ENCODE measurements around the gene ANO10.

ANO10 gene

GRCh38 chr3:43343185-43343584 is 278.6 kb downstream of the ANO10 start:
- no peak for DNase-seq

GRCh38 chr3:43341788-43342187 is 280.0 kb downstream of the ANO10 start:
- DNase-seq = no peak

- DNase-seq = no peak
These were observed 281.4 kb downstream of the ANO10 start for GRCh38 chr3:43340403-43340802.

- no peak for DNase-seq
These were observed 283.5 kb downstream of the ANO10 start for GRCh38 chr3:43338295-43338694.

- no peak for DNase-seq
These were observed 286.0 kb downstream of the ANO10 start for GRCh38 chr3:43335799-43336198.

GRCh38 chr3:43334976-43335375 is 286.8 kb downstream of the ANO10 start:
- DNase-seq = no peak

- no peak for DNase-seq
These were observed 290.4 kb downstream of the ANO10 start for GRCh38 chr3:43331381-43331780.

- no peak for DNase-seq
These were observed 290.8 kb downstream of the ANO10 start for GRCh38 chr3:43330981-43331380.

GRCh38 chr3:43328653-43329052 is 293.2 kb downstream of the ANO10 start:
- no peak for DNase-seq

GRCh38 chr3:43327582-43327979 is 294.2 kb downstream of the ANO10 start:
- DNase-seq = no peak

- DNase-seq = no peak
These were observed 294.8 kb downstream of the ANO10 start for GRCh38 chr3:43326891-43327581.

GRCh38 chr3:43323541-43323940 is 298.3 kb downstream of the ANO10 start:
- no peak for DNase-seq

GRCh38 chr3:43320288-43320687 is 301.5 kb downstream of the ANO10 start:
- no peak for DNase-seq

- DNase-seq = no peak
These were observed 302.0 kb downstream of the ANO10 start for GRCh38 chr3:43319794-43320193.

GRCh38 chr3:43319376-43319775 is 302.4 kb downstream of the ANO10 start:
- DNase-seq = no peak

GRCh38 chr3:43317461-43318316 is 304.1 kb downstream of the ANO10 start:
- no peak for DNase-seq

- no peak for DNase-seq
These were observed 304.9 kb downstream of the ANO10 start for GRCh38 chr3:43316783-43317460.
